GM12875 (cell line): ENCODE results near the gene CCDC88C.

Source experiments
- H3K4me3 ChIP-seq: one replicate; pipeline ENCODE4 v1.5.1; 2011; ENCODE audit warnings: low read depth, low read length, control low read depth
- CTCF ChIP-seq: IDR thresholded peaks from 2 replicates; pipeline ENCODE4 v1.5.1; 2011; ENCODE audit warnings: low read depth, mild to moderate bottlenecking, control low read depth, inconsistent platforms, low read length, moderate library complexity, borderline replicate concordance; ENCODE audit not compliant: insufficient read depth

Gene CCDC88C

GRCh38 chr14:91337699-91338335 lies 79.8 kb downstream of the CCDC88C start:
- no peak for TF ChIP-seq CTCF
- no peak overlapping the region for H3K4me3 ChIP-seq

GRCh38 chr14:91336093-91336450 lies 81.5 kb downstream of the CCDC88C start:
- no peak overlapping the region for H3K4me3 ChIP-seq
- TF ChIP-seq CTCF: no peak

GRCh38 chr14:91335191-91336092 lies 82.2 kb downstream of the CCDC88C start:
- no peak overlapping the region for H3K4me3 ChIP-seq
- TF ChIP-seq CTCF: no peak

- no peak for TF ChIP-seq CTCF
- no peak overlapping the region for H3K4me3 ChIP-seq
Measured at GRCh38 chr14:91333650-91334039, 84.0 kb downstream of the CCDC88C start.

- TF ChIP-seq CTCF: no peak
- no peak overlapping the region for H3K4me3 ChIP-seq
Measured at GRCh38 chr14:91332986-91333649, 84.5 kb downstream of the CCDC88C start.

- H3K4me3 ChIP-seq: no peak overlapping the region
- TF ChIP-seq CTCF: no peak
Measured at GRCh38 chr14:91332171-91332985, 85.2 kb downstream of the CCDC88C start.
